GM19395 (cell line): Measurements from ENCODE around the gene KCNK4.
"Not testable (repeated sequence)": the region's sequence is repeated elsewhere in the genome, so short reads cannot be mapped to it uniquely, and the experiment has no call there.

ENCODE experiments used
- ATAC-seq: cut with Tn5 transposase; IDR thresholded peaks from one replicate; pipeline ENCODE4 v1.9.1; 2021; ENCODE audit warnings: mild to moderate bottlenecking, moderate library complexity; ENCODE audit not compliant: unreplicated experiment

Gene KCNK4

DNA sequence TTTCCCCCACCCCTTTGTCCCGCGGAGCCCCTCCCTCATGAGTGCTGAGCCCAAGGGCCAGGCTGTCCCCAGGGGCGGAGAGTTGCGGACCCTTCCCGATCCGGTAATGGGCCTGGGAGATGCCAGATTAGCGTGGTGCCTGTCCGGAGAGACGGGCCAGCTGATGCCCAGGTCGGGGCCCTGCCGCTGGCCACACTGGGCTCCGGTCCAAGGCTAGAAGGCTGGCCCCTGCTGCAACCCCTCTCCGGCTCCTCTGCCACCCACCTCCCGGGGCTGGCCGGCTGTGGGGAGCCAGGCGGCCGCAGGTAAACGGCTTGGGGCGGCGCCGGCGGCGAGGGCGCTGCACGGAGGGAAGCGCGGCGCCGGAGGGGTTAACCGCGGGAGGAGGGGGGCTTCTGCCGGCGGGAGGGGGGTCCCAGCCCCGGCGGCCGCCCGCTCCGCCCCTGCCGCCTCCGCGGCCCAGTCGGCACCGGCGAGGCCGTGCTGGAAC, at the start of gene KCNK4:
Gene KCNK4, plus strand, starts transcription at position 41 of the 490 bp plus-strand sequence. CDS start 1,717 bp downstream, outside the sequence.
- no peak for ATAC-seq

DNA sequence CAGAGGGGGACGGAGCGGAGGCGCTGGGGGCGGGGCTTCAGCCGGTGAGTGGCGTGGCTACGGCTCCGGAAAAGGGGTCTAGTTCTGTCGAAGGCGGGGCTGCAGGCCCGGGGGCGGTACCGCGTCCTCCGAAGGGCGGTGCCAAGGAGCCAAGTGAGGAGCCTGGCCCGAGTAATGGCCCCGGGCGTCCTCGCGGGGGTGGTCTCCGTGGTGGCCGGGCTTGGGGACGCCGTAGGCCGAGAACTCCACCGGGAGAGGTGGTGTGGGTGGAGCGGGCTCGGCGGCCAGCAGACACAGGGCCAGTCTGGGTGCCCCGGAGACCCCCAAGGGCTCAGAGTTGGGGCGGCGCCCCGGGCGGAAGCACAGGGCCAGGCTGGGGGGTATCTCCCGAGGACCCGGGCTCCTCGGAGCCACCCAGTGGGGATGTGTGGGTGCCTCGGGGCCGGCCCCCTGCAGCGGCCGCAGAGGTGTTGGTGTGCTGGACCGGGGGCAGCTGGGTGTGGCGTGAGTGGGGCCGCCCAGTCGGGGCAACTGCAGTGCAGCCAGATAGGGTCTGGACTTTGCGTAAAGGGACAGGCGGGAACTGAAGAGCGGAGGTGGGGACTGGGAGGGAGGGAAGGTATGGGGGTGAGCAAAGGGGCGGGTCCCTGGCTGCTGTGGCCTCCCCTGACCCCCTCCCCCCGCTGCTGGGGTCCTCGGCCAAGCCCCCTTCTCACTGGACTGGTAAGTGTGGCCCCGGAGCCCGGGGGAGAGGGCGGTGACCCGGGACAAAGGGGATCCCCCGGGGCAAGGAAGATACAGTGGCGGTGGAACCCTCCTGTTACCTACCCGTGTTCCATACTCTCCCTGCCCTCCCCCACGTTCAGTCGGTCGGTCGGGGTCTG, 49.4 kb upstream of the KCNK4 start:
- ATAC-seq, result peak; percentile 13

DNA sequence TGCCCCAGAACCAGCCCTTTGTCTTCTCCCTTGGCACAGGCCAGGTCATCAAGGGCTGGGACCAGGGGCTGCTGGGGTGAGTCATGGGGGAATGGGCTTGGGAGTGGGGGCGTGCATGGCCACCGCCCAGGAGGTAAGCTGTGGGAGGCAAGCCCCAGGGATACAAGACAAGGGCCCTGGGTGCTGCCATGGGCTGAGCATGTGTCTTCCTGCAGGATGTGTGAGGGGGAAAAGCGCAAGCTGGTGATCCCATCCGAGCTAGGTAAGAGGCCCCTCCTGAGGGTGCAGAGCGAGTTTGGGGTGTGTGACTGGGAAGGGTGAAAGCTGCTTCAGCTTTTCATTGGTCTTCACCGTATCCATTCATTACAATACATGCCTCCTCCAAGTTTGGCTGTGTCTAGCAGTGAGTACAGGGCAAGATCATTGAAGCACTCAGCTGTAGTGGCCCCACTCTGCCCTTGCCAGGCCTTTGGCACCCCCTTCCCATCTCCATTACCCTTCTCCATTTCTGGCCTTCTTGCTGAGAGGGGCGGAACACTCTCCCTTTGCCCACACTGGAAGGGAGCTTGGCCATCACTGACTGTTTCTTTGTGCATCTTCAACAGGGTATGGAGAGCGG, 47.8 kb upstream of the KCNK4 start:
- ATAC-seq, result no peak

DNA sequence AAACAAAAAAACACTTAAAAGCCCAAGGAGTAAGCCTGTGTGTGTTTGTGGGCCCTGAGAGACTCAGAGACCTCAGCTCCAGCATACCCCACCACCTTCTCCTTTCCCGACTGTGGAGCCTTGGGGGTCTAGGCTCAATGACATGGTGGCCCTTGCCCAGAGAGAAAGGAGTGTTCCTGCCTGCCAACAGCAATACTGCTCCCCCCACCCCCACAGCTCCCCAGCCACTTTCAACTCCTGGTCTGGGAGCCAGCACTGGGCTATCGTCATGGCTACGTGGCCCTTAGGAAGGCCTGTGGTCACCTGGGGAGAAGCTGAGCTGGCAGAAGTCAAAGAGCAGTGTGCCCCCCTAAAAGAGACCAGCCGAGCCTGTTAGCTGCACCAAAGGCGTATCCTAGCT, 47.0 kb upstream of the KCNK4 start:
- ATAC-seq, result no peak

DNA sequence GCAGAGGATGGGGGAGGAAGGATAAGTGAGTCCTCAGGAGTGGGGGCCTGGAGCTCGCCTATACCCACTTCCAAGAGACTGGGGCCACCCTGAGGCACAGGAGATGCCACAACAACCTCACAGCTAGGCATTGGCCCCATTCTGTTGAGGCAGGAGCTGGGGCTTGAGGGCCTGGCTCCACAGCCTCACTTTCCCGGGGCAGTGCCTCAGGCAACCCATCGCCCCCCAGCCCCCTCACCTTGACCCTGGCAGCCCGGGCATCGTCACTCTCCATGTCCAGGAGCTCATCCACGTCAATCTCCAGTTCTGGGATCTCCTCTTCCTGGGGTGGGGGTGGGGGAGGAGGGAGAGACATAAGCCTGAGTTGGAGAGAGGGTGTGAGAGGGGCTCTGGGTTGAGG, 46.1 kb upstream of the KCNK4 start:
- ATAC-seq, result no peak

DNA sequence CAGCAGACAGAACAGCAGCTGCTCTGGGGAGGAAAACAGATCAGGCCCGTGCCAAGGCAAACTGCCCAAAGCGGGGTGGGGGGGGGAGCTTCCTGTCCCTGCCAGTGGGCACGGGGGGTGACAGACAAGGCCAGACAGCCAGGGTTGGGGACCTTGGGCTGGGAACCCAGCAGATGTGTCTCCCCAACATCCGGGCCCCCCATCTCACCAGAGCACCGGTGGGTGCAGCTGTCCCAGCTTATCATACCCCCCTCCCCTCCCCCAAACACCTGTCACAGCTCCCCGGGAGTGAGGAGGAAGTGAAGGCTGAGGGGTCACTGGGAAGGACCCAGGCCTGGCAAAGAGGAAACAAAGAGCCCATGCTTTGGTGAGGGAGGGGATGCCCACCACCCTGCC, 45.7 kb upstream of the KCNK4 start:
- ATAC-seq, result no peak

DNA sequence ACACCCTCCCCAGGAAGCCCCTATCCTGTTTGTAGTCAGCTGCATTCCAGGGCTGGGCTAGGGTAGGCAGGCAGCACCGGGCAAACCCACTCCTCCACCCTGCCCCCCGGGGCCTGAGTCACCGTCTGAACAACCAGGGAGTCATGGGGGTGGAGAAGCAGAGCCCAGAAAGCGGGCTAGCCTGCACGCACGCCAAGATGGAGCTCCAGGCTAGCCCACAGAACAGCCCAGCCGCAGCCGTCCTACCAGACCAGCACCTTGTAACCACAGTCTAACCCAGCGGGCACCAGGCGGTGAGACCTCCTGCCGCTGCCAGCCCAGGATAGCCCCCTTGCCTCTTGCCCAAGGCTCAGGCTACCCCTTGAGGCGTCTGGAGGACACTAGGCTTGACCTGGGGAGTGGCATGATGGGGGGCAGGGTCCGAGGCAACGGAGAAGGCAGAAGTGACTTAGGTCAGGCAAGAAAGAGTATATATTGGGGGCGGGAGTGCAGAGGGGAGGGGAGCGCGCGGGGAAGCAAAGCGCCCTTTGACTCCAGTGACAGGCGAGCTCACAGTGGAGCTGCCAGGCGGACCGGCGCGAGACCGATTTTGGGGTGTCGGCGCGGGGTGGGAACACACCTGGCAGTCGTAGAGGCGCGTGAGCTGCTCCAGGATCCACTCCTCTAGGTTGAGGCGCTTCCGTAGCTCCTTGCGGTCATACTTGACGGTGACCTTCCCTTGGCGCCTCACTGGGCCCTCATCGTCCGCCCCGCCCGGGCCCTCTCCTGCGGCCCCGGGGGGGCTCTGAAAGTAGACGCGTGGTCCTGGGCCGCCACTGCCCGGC, 45.1 kb upstream of the KCNK4 start:
- no peak for ATAC-seq

DNA sequence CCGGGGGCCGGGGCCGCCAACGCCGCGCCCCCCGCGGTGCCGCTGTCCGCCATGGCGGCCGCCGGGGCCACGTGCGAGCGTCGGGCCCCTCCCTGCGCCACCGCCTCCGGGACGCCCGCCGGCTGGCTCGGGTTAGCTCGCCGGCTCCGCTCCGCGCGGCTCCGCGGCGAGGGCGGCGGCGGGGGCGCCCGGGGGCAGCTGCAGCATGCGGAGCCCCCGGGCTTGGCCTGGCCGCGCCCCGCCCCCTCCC, 44.6 kb upstream of the KCNK4 start:
- not testable (repeated sequence) for ATAC-seq

DNA sequence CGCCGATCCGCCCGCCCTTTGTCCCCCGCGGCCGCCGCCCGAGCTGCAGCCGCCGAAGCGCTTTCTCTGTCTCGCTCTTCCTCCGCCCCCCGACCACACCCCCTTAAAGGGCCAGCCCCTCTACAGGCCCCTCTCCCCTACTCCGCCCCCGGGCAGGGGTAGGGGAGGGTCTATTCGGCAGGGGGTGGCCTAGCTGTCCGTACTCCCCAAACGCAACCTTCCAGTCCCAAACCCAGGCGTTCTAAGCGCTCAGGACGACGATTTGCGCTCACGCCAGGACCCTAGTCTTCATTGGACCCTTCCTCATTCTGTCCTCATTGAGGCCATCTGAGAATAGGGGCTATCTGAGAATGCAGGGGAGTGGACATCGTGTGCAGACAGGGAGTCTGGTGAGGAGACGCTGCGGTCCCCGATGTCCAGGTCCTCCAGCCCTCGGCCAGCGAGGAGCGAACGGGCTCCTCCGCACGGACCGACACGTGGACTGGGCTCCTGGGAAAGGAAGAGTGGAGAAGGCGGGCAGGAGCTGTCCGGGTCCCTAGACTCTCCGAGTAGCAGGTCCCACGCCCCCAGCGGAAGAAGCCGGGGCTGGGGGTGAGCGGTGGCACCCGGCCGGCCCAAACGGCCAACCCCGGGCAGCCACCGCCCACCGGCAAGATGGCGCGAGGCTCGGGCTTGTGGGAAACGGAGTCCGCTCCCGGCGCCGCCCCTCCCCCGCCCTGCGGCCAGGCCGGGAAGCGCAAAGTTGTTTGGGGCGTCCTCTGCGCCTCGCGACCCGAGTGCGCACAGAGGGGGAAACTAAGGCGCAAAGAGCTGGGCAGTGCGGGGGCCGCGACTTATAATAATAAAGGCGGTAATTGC, 44.0 kb upstream of the KCNK4 start, which contains the start of gene PPP1R14B:
Gene PPP1R14B, minus strand, starts transcription at position 73 of the 858 bp plus-strand sequence. CDS start 270 bp downstream, outside the sequence.
- peak; percentile 46 for ATAC-seq

DNA sequence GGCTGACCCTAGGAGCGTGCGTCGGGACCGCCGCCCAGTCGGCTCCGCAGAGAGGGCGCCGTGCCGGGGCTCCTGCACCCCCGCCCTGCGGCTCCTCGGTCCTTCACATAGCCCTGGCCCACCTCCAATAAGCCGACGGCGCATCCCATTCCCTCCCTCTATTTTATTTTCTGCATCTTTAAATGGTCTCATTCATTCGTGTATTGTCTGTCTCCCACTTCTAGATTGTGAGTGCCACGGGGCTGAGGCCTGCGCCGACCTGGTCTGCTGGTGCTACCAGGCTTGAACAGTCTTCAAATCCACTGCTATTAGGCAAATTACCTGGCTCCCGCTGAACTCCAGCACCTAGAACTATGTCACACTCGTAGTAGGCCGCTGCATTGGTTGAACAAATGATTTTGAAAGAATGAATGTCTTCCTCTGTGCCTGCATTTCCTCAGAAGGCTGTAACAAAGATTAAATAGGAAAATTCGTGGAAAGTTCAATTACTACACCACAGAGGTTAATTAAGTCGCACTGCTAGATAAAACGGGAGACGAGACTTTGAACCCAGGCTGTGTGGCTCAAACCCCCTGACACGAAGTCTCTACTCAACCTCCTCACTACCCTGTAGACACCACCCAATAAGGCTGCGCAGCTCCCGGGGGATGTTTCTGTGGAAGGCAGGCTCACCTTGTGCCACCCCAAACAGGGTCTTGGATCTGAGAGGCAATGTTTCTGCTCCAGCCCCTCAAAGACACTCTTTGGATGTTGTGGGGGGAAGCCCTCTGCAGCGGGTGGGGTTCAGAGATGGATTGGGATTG, 43.2 kb upstream of the KCNK4 start:
- no peak for ATAC-seq

DNA sequence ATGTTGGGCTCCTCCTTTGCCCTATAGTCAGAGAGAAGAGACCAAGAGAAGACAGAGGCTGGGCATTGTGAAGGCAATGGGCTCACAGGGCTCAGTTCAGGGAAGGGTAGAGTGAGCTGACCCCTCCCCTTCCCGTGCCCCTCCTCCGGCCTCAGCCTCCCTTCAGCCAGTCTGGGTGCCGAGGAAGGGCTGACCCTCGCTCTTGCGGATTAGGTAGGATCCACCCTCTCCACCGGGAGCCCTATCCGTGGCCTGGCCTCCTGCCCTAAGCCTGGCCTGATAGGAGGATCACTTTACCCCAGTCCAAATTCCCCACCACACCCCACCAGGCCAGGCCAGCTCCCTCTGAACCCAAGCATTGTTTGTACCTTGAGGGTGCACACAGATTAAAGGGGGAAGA, 42.5 kb upstream of the KCNK4 start:
- ATAC-seq, result no peak

DNA sequence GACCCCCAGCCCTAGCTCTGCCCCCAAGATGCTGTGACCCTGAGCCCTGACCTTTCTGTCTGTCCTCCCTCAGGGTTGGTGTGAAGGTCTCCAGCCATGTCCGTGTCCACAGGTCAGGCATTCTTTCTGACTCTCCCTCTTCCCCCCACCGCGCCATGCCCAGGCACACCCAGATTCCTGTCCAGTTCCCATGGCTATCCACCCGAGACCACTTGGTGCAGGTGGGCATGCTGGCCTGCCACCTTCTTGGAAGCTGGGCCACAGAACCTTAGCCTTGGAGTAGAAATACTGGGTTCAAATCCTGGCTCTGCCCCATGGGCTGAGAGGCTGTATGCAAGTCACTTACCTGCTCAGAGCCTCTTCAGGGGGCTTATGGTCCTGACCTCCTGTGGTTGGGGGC, 42.1 kb upstream of the KCNK4 start:
- no peak for ATAC-seq

DNA sequence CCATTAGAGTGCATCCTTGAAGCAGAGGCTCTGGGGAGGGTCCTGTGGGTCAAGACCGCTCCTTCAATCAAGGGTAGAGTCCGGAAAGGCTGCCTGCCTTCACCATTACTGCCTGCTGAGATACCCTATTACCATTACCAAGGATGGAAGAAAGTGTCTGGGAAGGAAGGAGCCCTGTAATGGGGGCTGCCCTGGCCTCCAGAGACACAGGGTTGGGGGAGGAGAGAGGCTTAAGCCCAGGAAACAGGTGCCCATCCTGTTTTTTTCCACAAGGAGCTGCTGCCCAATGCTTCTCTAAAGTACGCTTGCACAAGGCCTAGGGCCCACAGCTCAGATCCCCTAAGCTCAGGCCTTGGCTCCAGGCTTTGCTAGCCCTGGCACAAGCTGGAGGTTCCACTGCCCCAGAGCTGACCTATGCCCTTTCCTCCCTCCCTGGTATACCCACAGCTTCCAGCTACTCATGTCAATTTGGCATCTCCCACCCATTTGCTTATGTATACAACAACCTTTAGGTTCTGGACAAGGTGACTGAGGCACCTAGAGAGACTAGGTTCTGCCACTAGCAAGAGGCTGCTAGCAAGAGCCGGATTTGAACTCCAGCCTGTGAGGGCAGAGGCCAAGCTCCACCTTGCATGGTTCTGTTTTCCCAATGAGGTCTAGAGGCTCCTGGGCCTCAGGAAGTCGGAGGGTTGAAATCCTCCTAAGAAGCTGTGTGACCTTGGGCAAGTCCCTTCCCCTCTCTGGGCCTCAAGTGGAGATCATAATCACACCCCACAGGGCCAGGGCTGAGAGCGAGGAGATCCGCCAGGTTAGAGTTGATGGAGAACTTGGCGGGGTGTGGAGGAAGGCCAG, 41.3 kb upstream of the KCNK4 start:
- ATAC-seq, result no peak

DNA sequence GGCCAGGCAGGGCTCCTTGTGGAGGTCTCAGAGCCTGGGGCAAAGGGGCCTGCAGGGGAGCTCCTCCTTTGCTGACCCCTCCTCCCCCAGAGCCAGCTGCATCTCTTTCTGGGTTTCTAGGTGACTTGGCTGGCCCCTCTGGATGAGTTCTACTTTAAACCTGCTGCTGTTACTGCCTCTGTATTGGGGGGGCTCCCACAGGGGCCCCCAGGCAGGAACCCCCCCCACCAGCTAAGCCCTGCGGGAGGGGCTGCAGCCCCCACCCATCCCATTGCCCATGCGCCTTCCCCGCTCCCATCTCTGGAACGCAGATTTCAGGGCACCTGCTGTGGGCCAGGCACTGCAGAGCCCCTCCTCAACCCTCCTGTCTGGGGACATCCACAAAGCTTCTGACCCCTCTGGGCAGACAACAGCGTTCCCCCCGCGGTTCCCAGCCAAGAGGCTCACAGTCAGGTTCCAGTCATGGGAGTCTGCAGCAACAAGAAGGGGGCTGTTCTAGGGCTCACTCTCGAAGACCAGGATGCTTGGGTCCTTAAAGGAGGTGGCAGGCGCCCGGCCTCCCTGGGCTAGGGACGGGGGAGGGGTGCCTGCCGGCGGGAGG, 40.6 kb upstream of the KCNK4 start:
- no peak for ATAC-seq

DNA sequence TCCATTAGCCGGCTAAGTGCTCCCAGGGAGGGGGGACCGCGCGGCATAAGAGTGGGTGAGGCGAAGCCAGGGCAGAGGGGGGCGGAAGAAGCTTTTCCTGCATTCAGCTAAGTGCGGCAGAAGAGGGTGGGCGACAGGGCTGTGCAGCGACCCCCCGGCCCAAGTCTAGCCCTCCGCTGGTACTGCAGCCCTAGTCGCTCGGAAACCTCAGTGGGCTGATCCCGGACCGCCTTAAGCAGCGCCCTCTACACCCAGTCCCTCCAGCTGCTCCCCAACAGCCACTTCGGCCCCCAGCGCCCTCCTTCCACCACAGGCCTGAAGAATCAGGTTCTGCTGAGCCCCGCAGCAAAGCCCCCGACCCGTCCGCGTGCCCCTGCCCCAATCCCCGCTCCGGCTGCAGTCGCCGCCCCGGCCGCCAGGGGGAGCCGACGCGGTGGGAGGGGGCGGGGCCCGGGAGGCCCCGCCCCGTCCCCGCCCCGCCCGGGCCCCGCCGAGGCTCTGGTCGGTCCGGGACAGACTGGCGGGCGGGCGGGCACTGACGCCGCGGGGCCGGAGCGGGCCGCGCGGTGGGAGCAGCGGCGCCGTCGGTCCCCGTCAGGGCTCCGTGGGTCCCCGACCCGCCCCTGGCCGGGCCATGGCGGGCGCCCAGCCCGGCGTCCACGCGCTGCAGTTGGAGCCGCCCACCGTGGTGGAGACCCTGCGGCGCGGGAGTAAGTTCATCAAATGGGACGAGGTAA, 39.9 kb upstream of the KCNK4 start, which contains the start of gene PLCB3:
Gene PLCB3, plus strand, starts transcription at position 515 of the 737 bp plus-strand sequence. Its CDS starts 120 bp downstream, at position 635.
- ATAC-seq, result no peak

DNA sequence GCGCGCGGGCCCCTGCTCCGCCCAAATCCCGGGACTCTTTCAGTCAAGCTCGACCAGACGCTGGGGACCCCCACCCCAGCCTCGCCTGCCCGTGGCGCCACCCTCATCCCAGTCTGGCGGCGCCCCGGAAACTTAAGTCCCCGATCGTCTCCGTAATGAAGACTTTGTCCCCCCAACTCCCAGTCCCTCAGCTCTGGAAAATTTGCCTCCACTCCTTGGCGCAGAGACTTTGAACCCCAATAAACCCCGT, 39.4 kb upstream of the KCNK4 start:
- no peak for ATAC-seq

DNA sequence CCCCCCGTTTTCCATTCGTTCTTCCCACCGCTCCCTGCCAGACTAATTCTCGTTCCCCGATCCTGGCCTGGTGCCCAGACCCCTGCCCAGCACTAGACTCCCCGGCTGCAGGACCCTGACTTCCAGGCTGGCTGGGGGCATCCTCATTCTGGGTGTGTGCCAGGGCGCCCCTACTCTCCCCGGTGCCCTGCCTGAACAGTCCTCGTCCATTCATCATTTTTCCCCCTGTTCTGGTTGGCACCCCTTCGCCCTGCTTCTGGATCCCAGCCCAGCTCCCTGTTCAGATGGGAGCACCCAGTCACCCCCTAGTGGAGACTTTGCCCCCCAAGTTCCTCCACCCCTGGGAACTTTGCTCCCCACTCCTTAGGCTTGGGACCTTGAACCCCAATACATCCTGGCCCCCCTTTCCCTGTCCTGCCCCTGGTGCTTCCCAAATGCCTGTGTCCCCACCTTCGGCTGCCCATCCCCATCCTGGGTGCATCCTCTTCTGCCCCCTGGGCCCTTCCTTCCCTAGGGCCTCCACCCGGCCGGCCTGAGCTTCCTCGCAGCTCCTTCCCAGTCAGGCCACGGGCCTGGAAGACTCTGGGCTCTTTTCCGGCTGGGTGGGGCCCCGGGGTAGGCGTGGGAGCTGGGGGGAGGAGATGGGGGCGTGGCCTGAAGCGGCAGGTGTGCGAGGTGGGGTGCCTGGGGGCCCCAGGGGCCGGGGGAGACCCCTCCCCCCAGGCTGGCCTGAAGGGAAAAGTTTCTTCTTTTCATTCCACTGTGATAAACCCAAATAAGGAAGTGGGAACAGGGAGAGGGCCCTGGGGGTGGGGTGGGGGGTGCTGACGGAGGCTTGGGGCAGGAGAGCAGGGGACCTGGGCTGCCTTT, 38.9 kb upstream of the KCNK4 start:
- no peak for ATAC-seq
